Esophagus muscularis mucosa (tissue), 4 donors: ENCODE results near the gene BAIAP2.

Experiments
- EP300 ChIP-seq: sonication (generic); formaldehyde crosslinking; IDR thresholded peaks from one replicate; pipeline ENCODE4 v1.6.1; 2017; ENCODE audit warnings: antibody characterized with exemption
- POLR2AphosphoS5 ChIP-seq, 2 donors: sonication (generic); formaldehyde crosslinking; IDR thresholded peaks; one replicate each; pipeline ENCODE4 v1.6.1; 2017; ENCODE audit warnings: antibody characterized with exemption in 2 of 2
- TF ChIP-seq, protein P1 (sequence below), 3 experiments: fragments of 200-600 bp in 2 of 3; fragments of 450-650 bp in 1 of 3; sonication (generic) in 2 of 3; IDR thresholded peaks; one replicate each; pipeline ENCODE4 v1.5.1; 2017 to 2019; ENCODE audit warnings: antibody characterized with exemption in 3 of 3, mild to moderate bottlenecking in 2 of 3, moderate library complexity in 1 of 3

GRCh38 chr17:81049372-81049911 lies 14.5 kb downstream of the BAIAP2 start:
- TF ChIP-seq, protein P1, sequence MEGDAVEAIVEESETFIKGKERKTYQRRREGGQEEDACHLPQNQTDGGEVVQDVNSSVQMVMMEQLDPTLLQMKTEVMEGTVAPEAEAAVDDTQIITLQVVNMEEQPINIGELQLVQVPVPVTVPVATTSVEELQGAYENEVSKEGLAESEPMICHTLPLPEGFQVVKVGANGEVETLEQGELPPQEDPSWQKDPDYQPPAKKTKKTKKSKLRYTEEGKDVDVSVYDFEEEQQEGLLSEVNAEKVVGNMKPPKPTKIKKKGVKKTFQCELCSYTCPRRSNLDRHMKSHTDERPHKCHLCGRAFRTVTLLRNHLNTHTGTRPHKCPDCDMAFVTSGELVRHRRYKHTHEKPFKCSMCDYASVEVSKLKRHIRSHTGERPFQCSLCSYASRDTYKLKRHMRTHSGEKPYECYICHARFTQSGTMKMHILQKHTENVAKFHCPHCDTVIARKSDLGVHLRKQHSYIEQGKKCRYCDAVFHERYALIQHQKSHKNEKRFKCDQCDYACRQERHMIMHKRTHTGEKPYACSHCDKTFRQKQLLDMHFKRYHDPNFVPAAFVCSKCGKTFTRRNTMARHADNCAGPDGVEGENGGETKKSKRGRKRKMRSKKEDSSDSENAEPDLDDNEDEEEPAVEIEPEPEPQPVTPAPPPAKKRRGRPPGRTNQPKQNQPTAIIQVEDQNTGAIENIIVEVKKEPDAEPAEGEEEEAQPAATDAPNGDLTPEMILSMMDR (IDR thresholded peaks at IDR 0.05) = no peak
- TF ChIP-seq POLR2AphosphoS5 (IDR thresholded peaks at IDR 0.05) (no peak), EP300 (no peak)
